GM12872 (cell line): Measurements from ENCODE around the gene MRGPRF.

Experiments
- CTCF ChIP-seq: IDR thresholded peaks from 3 replicates; pipeline ENCODE4 v1.5.1; 2011; ENCODE audit warnings: low read depth, mild to moderate bottlenecking, low read length, moderate library complexity; ENCODE audit not compliant: insufficient read depth

Gene MRGPRF

GRCh38 chr11:69037544-69037943, 24.5 kb upstream of the MRGPRF start:
- no peak for TF ChIP-seq CTCF

GRCh38 chr11:69037074-69037473, 24.0 kb upstream of the MRGPRF start:
- no peak for TF ChIP-seq CTCF

GRCh38 chr11:69035946-69036340, 22.9 kb upstream of the MRGPRF start:
- TF ChIP-seq CTCF: no peak

- TF ChIP-seq CTCF: no peak
These were observed 22.3 kb upstream of the MRGPRF start for GRCh38 chr11:69035150-69035945.

GRCh38 chr11:69034123-69034867, 21.2 kb upstream of the MRGPRF start:
- TF ChIP-seq CTCF: no peak

GRCh38 chr11:69033431-69033830, 20.4 kb upstream of the MRGPRF start:
- no peak for TF ChIP-seq CTCF

- no peak for TF ChIP-seq CTCF
These were observed 19.8 kb upstream of the MRGPRF start for GRCh38 chr11:69032833-69033232.
